GM10847 (cell line): Measurements from ENCODE around the gene VAV3.

Experiments used
- POLR2A ChIP-seq: IDR thresholded peaks from 2 replicates; pipeline ENCODE4 v1.6.1; 2011; ENCODE audit not compliant: insufficient read length; ENCODE audit errors: extremely low read depth

Gene VAV3

DNA sequence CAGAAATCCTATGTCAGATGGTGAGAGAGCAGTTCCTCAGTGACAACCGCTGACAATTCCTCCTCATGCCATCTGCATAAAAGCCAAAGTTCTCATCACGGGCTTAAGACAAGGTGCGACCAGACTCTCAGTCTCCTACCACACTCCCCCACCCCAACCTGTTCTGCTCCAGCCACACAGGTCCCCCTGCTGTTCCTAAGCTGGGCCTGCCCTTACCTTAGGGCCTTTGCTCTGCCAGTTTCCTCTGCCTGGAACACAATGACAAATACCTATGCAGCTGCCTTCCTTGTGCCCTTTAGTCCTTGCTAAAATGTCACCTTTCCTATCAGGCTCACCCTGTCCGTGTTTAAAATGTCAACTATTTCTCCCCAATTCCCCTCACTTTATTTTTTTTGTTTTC is 441.9 kb downstream of the VAV3 start:
- no peak for TF ChIP-seq POLR2A
